Middle frontal gyrus (tissue), 1 donor: ENCODE data around the gene GABRB1.

ENCODE experiments used
- DNase-seq: peaks from one replicate; pipeline ENCODE4 v3.0.0-alpha.2; 2015; ENCODE audit warnings: low spot score; ENCODE audit errors: extremely low spot score

The GABRB1 gene

GRCh38 chr4:47209833-47210232, 178.5 kb downstream of the GABRB1 start:
- no peak for DNase-seq

GRCh38 chr4:47210828-47211227, 179.5 kb downstream of the GABRB1 start:
- no peak for DNase-seq

- DNase-seq = no peak
Observed at GRCh38 chr4:47213106-47213505, 181.7 kb downstream of the GABRB1 start.

GRCh38 chr4:47213539-47213938, 182.2 kb downstream of the GABRB1 start:
- DNase-seq = no peak

GRCh38 chr4:47213971-47214370, 182.6 kb downstream of the GABRB1 start:
- DNase-seq = no peak

GRCh38 chr4:47215759-47216158, 184.4 kb downstream of the GABRB1 start:
- DNase-seq = no peak

- no peak for DNase-seq
Observed at GRCh38 chr4:47217291-47217690, 185.9 kb downstream of the GABRB1 start.

- DNase-seq = no peak
Observed at GRCh38 chr4:47217884-47218283, 186.5 kb downstream of the GABRB1 start.

GRCh38 chr4:47218631-47219030, 187.3 kb downstream of the GABRB1 start:
- no peak for DNase-seq

- no peak for DNase-seq
Observed at GRCh38 chr4:47219586-47219985, 188.2 kb downstream of the GABRB1 start.

GRCh38 chr4:47221721-47222120, 190.4 kb downstream of the GABRB1 start:
- DNase-seq = no peak

- no peak for DNase-seq
Observed at GRCh38 chr4:47222276-47222675, 190.9 kb downstream of the GABRB1 start.

- DNase-seq = no peak
Observed at GRCh38 chr4:47224361-47224760, 193.0 kb downstream of the GABRB1 start.

- DNase-seq = no peak
Observed at GRCh38 chr4:47235721-47236120, 204.4 kb downstream of the GABRB1 start.

GRCh38 chr4:47238667-47239066, 207.3 kb downstream of the GABRB1 start:
- no peak for DNase-seq

GRCh38 chr4:47239649-47240048, 208.3 kb downstream of the GABRB1 start:
- DNase-seq = no peak

GRCh38 chr4:47251348-47252135, 220.2 kb downstream of the GABRB1 start:
- no peak for DNase-seq

- DNase-seq = no peak
Observed at GRCh38 chr4:47263721-47264120, 232.4 kb downstream of the GABRB1 start.

GRCh38 chr4:47270201-47270888, 239.0 kb downstream of the GABRB1 start:
- peak; percentile 38 for DNase-seq

GRCh38 chr4:47271291-47271690, 239.9 kb downstream of the GABRB1 start:
- no peak for DNase-seq

- no peak for DNase-seq
Observed at GRCh38 chr4:47274901-47275300, 243.5 kb downstream of the GABRB1 start.

GRCh38 chr4:47275595-47275994, 244.2 kb downstream of the GABRB1 start:
- no peak for DNase-seq

GRCh38 chr4:47278631-47279030, 247.3 kb downstream of the GABRB1 start:
- no peak for DNase-seq
